ENCODE results near the gene USP35. TPM values are rescaled to one million over a fixed set of nuclear protein-coding genes. Genes with fewer than 3 reads are reported as not detected.

USP35 gene
- total and polyA plus RNA-seq, 2 experiments from 2014 or later: 2.7 to 7.0 TPM

DNA sequence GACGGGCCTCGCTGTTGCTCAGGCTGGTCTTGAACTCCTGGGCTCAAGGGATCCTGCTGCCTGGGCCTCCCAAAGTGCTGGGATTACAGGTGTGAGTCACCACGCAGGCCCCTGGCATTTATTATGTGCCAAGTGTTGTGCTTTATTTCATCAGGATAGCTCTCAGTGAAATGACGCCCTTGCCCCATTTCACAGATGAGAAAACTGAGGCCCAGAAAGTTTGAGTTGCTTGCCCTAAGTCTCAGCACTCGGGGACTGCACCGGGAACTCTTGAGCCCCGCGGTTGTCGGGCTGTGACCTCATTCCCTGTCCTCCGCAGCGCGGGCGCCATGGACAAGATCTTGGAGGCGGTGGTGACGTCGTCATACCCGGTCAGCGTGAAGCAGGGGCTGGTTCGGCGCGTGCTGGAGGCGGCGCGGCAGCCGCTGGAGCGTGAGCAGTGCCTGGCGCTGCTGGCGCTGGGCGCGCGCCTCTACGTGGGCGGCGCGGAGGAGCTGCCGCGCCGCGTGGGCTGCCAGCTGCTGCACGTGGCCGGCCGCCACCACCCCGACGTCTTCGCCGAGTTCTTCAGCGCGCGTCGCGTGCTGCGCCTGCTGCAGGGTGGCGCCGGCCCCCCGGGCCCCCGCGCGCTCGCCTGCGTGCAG, 7.3 kb downstream of the USP35 start:
- Histone ChIP-seq H3K27me3 (replicated peaks; ENCODE audit: insufficient read depth) (no peaks in the 10 kb centered on the region), H3K4me2 (ENCODE audit: unreplicated experiment) (no peak overlapping the region), H3K79me2 (ENCODE audit: insufficient read depth) (peaks cover 47% of the 10 kb centered on the region), H4K20me1 (ENCODE audit: insufficient read depth) (no peaks in the 10 kb centered on the region), H3K4me1 (ENCODE audit: insufficient read depth) (peaks cover 5% of the 10 kb centered on the region; the same call in 1 of the 2 replicates), H3K9me2 (ENCODE audit: insufficient read depth) (no peaks in the 10 kb centered on the region), H2AFZ (no peak overlapping the region), H3K36me3 (ENCODE audit: low read depth) (no peaks in the 10 kb centered on the region), H3K4me3 (no peak overlapping the region), H3F3A (ENCODE audit: insufficient read depth) (0 out of 2 replicates have a peak, but pooled peaks cover 4% of the 10 kb centered on the region), H3K27ac (no peak overlapping the region), H3K9me3 (ENCODE audit: low read depth) (no peaks in the 10 kb centered on the region), H3K9ac (no peak overlapping the region)
- no peak for TF ChIP-seq EZH2 (IDR thresholded peaks at IDR 0.05; ENCODE audit: insufficient read depth, poor library complexity, severe bottlenecking)
- no peak for TF ChIP-seq EZH2phosphoT487 (IDR thresholded peaks at IDR 0.05; ENCODE audit: insufficient read depth, low read depth)
- in situ Hi-C loops (cut with MboI): no loop called here
- WGBS, 2 experiments (ENCODE audit: low coverage in 1 of 2, low lambda C conversion rate in 2 of 2, missing lambda C conversion rate in 2 of 2): 57 to 60% methylated on average over 49 to 54 of the region's 60 CpGs
- no peak for DNase-seq

DNA sequence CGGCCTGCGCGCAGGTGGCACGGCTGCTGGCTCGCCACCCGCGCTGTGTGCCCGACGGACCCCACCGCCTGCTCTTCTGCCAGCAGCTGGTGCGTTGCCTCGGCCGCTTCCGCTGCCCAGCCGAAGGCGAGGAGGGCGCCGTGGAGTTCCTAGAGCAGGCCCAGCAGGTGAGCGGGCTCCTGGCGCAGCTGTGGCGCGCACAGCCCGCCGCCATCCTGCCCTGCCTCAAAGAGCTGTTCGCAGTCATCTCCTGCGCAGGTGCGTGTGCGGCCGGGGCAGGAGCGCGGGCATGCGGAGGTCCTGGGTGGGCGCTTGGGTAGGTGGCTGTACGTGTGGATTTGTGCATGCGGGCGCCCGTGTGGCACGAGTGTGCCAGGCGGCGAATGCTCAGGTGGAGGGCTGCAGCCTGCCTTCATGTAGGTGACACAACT, 8.0 kb downstream of the USP35 start:
- no peaks in the 10 kb centered on the region for H3K27me3 ChIP-seq (replicated peaks; ENCODE audit: insufficient read depth)
- 91 to 92% methylated on average over 36 to 40 of the region's 40 CpGs for WGBS, 2 experiments (ENCODE audit: low coverage in 1 of 2, low lambda C conversion rate in 2 of 2, missing lambda C conversion rate in 2 of 2)
- no peaks in the 10 kb centered on the region for H3K36me3 ChIP-seq (ENCODE audit: low read depth)
- H3K4me3 ChIP-seq: no peak overlapping the region
- H4K20me1 ChIP-seq (ENCODE audit: insufficient read depth): no peaks in the 10 kb centered on the region
- no peak overlapping the region for H3K9ac ChIP-seq
- no peak overlapping the region for H3K4me2 ChIP-seq (ENCODE audit: unreplicated experiment)
- peaks cover 5% of the 10 kb centered on the region; the same call in 1 of the 2 replicates for H3K4me1 ChIP-seq (ENCODE audit: insufficient read depth)
- no peak overlapping the region for H2AFZ ChIP-seq
- no peaks in the 10 kb centered on the region for H3K9me2 ChIP-seq (ENCODE audit: insufficient read depth)
- peaks cover 41% of the 10 kb centered on the region for H3K79me2 ChIP-seq (ENCODE audit: insufficient read depth)
- in situ Hi-C loops (cut with MboI): no loop called here
- no peaks in the 10 kb centered on the region for H3K9me3 ChIP-seq (ENCODE audit: low read depth)
- no peak for DNase-seq
- no peak overlapping the region for H3K27ac ChIP-seq
- TF ChIP-seq EZH2phosphoT487 (IDR thresholded peaks at IDR 0.05; ENCODE audit: insufficient read depth, low read depth) (no peak), EZH2 (IDR thresholded peaks at IDR 0.05; ENCODE audit: insufficient read depth, poor library complexity, severe bottlenecking) (no peak)
- H3F3A ChIP-seq (ENCODE audit: insufficient read depth): 0 out of 2 replicates have a peak, but pooled peaks cover 4% of the 10 kb centered on the region

DNA sequence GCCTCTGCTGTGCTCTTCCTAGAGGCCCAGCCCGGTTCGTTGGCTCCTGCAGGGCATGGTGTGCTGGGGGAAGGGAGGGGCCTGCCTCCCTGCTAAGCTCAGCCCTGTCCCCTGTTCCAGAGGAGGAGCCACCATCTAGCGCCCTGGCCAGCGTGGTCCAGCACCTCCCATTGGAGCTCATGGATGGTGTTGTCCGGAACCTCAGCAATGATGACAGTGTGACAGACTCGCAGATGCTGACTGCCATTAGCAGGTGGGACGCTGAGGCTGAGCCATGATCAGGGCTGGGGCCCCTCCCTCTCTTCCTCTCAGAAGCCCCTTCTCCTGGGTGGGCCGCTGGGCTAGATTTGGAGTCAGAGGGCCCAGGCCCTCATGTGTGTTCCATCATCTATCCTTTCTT, 9.1 kb downstream of the USP35 start:
- Histone ChIP-seq H2AFZ (no peak overlapping the region), H3F3A (ENCODE audit: insufficient read depth) (0 out of 2 replicates have a peak, but pooled peaks cover 2% of the 10 kb centered on the region), H3K9me2 (ENCODE audit: insufficient read depth) (no peaks in the 10 kb centered on the region), H4K20me1 (ENCODE audit: insufficient read depth) (no peaks in the 10 kb centered on the region), H3K27me3 (replicated peaks; ENCODE audit: insufficient read depth) (no peaks in the 10 kb centered on the region), H3K4me2 (ENCODE audit: unreplicated experiment) (no peak overlapping the region), H3K4me3 (no peak overlapping the region), H3K9ac (no peak overlapping the region), H3K79me2 (ENCODE audit: insufficient read depth) (peaks cover 34% of the 10 kb centered on the region), H3K36me3 (ENCODE audit: low read depth) (no peaks in the 10 kb centered on the region), H3K27ac (no peak overlapping the region), H3K9me3 (ENCODE audit: low read depth) (no peaks in the 10 kb centered on the region), H3K4me1 (ENCODE audit: insufficient read depth) (no peaks in the 10 kb centered on the region)
- DNase-seq: no peak
- WGBS, 2 experiments (ENCODE audit: low coverage in 1 of 2, low lambda C conversion rate in 2 of 2, missing lambda C conversion rate in 2 of 2): 93 to 99% methylated on average over 8 of the region's 8 CpGs
- TF ChIP-seq EZH2 (IDR thresholded peaks at IDR 0.05; ENCODE audit: insufficient read depth, poor library complexity, severe bottlenecking) (no peak), EZH2phosphoT487 (IDR thresholded peaks at IDR 0.05; ENCODE audit: insufficient read depth, low read depth) (no peak)
- in situ Hi-C loops (cut with MboI): no loop called here

DNA sequence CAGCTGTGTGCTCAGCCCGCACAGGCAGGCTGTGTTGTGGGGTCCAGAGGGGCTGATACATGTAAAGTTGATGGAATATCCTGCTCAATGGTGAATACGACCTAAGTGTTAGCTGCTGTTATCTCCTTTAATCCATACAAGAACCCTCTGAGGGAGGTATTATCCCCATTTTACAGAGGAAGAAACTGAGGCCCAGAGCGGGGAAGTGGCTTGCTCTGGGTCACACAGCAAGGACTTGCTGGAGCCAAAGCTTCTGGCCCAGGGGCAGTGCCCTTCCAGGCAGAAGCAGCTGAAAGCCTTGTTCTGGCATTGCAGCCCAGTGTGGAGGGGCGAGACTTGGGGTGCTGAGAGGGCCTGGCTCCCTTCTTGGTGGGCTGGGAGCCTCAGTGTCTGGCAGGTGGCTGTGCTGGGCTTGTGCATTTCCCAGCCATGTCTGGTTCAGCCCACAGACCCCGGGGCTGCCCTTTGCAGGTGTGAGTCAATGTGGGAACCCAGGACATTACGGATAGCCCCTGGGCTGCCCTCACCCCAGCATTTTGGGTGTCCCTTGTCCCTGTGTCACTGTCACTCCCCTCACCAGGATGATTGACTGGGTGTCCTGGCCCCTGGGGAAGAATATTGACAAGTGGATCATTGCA, 10.4 kb downstream of the USP35 start:
- 90 to 94% methylated on average over 6 of the region's 6 CpGs for WGBS, 2 experiments (ENCODE audit: low coverage in 1 of 2, low lambda C conversion rate in 2 of 2, missing lambda C conversion rate in 2 of 2)
- no peaks in the 10 kb centered on the region for H3F3A ChIP-seq (ENCODE audit: insufficient read depth)
- H3K9me3 ChIP-seq (ENCODE audit: low read depth): no peaks in the 10 kb centered on the region
- no peak overlapping the region for H3K9ac ChIP-seq
- no peak overlapping the region for H3K4me2 ChIP-seq (ENCODE audit: unreplicated experiment)
- H4K20me1 ChIP-seq (ENCODE audit: insufficient read depth): no peaks in the 10 kb centered on the region
- no peak overlapping the region for H3K27ac ChIP-seq
- no peaks in the 10 kb centered on the region for H3K36me3 ChIP-seq (ENCODE audit: low read depth)
- H3K4me1 ChIP-seq (ENCODE audit: insufficient read depth): no peaks in the 10 kb centered on the region
- no peak overlapping the region for H2AFZ ChIP-seq
- no peaks in the 10 kb centered on the region for H3K9me2 ChIP-seq (ENCODE audit: insufficient read depth)
- in situ Hi-C loops (cut with MboI): no loop called here
- H3K4me3 ChIP-seq: no peak overlapping the region
- H3K79me2 ChIP-seq (ENCODE audit: insufficient read depth): peaks cover 21% of the 10 kb centered on the region
- TF ChIP-seq EZH2phosphoT487 (IDR thresholded peaks at IDR 0.05; ENCODE audit: insufficient read depth, low read depth) (no peak), EZH2 (IDR thresholded peaks at IDR 0.05; ENCODE audit: insufficient read depth, poor library complexity, severe bottlenecking) (no peak)
- DNase-seq: no peak
- H3K27me3 ChIP-seq (replicated peaks; ENCODE audit: insufficient read depth): no peaks in the 10 kb centered on the region
